Glomerular visceral epithelial cell (primary cell): ENCODE data around the gene PTPRG.
A peak's percentile ranks its signal among the peaks of the same experiment; 100 is the strongest.
"Not testable (repeated sequence)": the region's sequence is repeated elsewhere in the genome, so short reads cannot be mapped to it uniquely, and the experiment has no call there.

Experiments
- DNase-seq: peaks from one replicate; pipeline ENCODE4 v3.0.0-alpha.2; 2016; ENCODE audit errors: extremely low spot score

Gene PTPRG

GRCh38 chr3:61724801-61725200, 163.4 kb downstream of the PTPRG start:
- no peak for DNase-seq

GRCh38 chr3:61725851-61726333, 164.5 kb downstream of the PTPRG start:
- peak; percentile 65 for DNase-seq

GRCh38 chr3:61727435-61727834, 166.1 kb downstream of the PTPRG start:
- DNase-seq = no peak

GRCh38 chr3:61729038-61729634, 167.8 kb downstream of the PTPRG start:
- no peak for DNase-seq

- no peak for DNase-seq
Observed at GRCh38 chr3:61730056-61730455, 168.7 kb downstream of the PTPRG start.

GRCh38 chr3:61730577-61731231, 169.3 kb downstream of the PTPRG start:
- no peak for DNase-seq

GRCh38 chr3:61733000-61733399, 171.6 kb downstream of the PTPRG start:
- DNase-seq = no peak

GRCh38 chr3:61733876-61734275, 172.5 kb downstream of the PTPRG start:
- DNase-seq = no peak

GRCh38 chr3:61734749-61735686, 173.6 kb downstream of the PTPRG start:
- DNase-seq = no peak

GRCh38 chr3:61736506-61736905, 175.1 kb downstream of the PTPRG start:
- no peak for DNase-seq

- DNase-seq = no peak
Observed at GRCh38 chr3:61739640-61740039, 178.3 kb downstream of the PTPRG start.

- DNase-seq = no peak
Observed at GRCh38 chr3:61740494-61740893, 179.1 kb downstream of the PTPRG start.

- no peak for DNase-seq
Observed at GRCh38 chr3:61741551-61741950, 180.2 kb downstream of the PTPRG start.

GRCh38 chr3:61742006-61742405, 180.6 kb downstream of the PTPRG start:
- no peak for DNase-seq

- DNase-seq = no peak
Observed at GRCh38 chr3:61743067-61743466, 181.7 kb downstream of the PTPRG start.

- DNase-seq = no peak
Observed at GRCh38 chr3:61743686-61744242, 182.4 kb downstream of the PTPRG start.

- DNase-seq = no peak
Observed at GRCh38 chr3:61748288-61748687, 186.9 kb downstream of the PTPRG start.

- DNase-seq = no peak
Observed at GRCh38 chr3:61750766-61751165, 189.4 kb downstream of the PTPRG start.

GRCh38 chr3:61758839-61759238, 197.5 kb downstream of the PTPRG start:
- no peak for DNase-seq

- not testable (repeated sequence) for DNase-seq
Observed at GRCh38 chr3:61760783-61761182, 199.4 kb downstream of the PTPRG start.

- DNase-seq = no peak
Observed at GRCh38 chr3:61761694-61762430, 200.5 kb downstream of the PTPRG start.
